DOHH2 (cell line): ENCODE measurements around the gene COL26A1.

ENCODE experiments used
- H3F3A ChIP-seq: fragments of 200-600 bp; sonication (generic), shearing (Covaris generic); 2 replicates; pipeline ENCODE4 v1.6.0; 2016; ENCODE audit warnings: antibody characterized with exemption, mild to moderate bottlenecking; ENCODE audit not compliant: control insufficient read depth, insufficient read depth
- H3K27ac ChIP-seq: fragments of 200-600 bp; sonication (generic); 2 replicates; pipeline ENCODE4 v1.5.1; 2014; ENCODE audit warnings: low read depth, mild to moderate bottlenecking, low read length, moderate library complexity
- H3K27me3 ChIP-seq: fragments of 200-600 bp; sonication (generic); 2 replicates; pipeline ENCODE4 v1.6.1; 2014; ENCODE audit warnings: mild to moderate bottlenecking, low read length, mixed read lengths; ENCODE audit not compliant: control insufficient read depth
- H3K36me3 ChIP-seq: fragments of 200-600 bp; sonication (generic); 2 replicates; pipeline ENCODE4 v1.6.1; 2014; ENCODE audit warnings: mild to moderate bottlenecking, low read length, moderate library complexity, mixed read lengths; ENCODE audit not compliant: control insufficient read depth
- H3K4me1 ChIP-seq: fragments of 200-600 bp; sonication (generic); 2 replicates; pipeline ENCODE4 v1.6.1; 2014; ENCODE audit warnings: mild to moderate bottlenecking, low read length, mixed read lengths; ENCODE audit not compliant: control insufficient read depth
- H3K4me2 ChIP-seq: fragments of 200-600 bp; sonication (generic); 2 replicates; pipeline ENCODE4 v1.6.0; 2014; ENCODE audit warnings: mild to moderate bottlenecking, low read length, moderate library complexity
- H3K4me3 ChIP-seq: fragments of 200-600 bp; sonication (generic); 2 replicates; pipeline ENCODE4 v1.5.1; 2014; ENCODE audit warnings: mild to moderate bottlenecking, low read length, mixed read lengths
- H3K79me2 ChIP-seq: fragments of 200-600 bp; sonication (generic); 2 replicates; pipeline ENCODE4 v1.6.1; 2014; ENCODE audit warnings: mild to moderate bottlenecking, low read length, mixed read lengths; ENCODE audit not compliant: control insufficient read depth
- H3K9me2 ChIP-seq: fragments of 200-600 bp; sonication (generic); replicated peaks from 2 replicates; pipeline ENCODE4 v1.6.1; 2014; ENCODE audit warnings: mild to moderate bottlenecking, low read length, mixed read lengths; ENCODE audit not compliant: control insufficient read depth
- H3K9me3 ChIP-seq: fragments of 200-600 bp; sonication (generic); 2 replicates; pipeline ENCODE4 v1.6.1; 2014; ENCODE audit warnings: antibody characterized with exemption, low read length, mixed read lengths; ENCODE audit not compliant: control insufficient read depth, insufficient read depth
- H4K20me1 ChIP-seq: fragments of 200-600 bp; sonication (generic); 2 replicates; pipeline ENCODE4 v1.6.0; 2014; ENCODE audit warnings: low read depth, mild to moderate bottlenecking, antibody characterized with exemption, low read length, moderate library complexity; ENCODE audit not compliant: control insufficient read depth, insufficient read depth
- CTCF ChIP-seq: fragments of 200-600 bp; sonication (generic); IDR thresholded peaks from one replicate; pipeline ENCODE4 v1.5.1; 2014; ENCODE audit warnings: antibody characterized with exemption, mild to moderate bottlenecking, low read depth, low read length; ENCODE audit not compliant: poor library complexity, severe bottlenecking
- EZH2phosphoT487 ChIP-seq: fragments of 200-600 bp; sonication (generic); IDR thresholded peaks from 2 replicates; pipeline ENCODE4 v1.6.1; 2017; ENCODE audit warnings: borderline replicate concordance, mild to moderate bottlenecking, antibody characterized with exemption, low read length, moderate library complexity, mixed read lengths

The COL26A1 gene

DNA sequence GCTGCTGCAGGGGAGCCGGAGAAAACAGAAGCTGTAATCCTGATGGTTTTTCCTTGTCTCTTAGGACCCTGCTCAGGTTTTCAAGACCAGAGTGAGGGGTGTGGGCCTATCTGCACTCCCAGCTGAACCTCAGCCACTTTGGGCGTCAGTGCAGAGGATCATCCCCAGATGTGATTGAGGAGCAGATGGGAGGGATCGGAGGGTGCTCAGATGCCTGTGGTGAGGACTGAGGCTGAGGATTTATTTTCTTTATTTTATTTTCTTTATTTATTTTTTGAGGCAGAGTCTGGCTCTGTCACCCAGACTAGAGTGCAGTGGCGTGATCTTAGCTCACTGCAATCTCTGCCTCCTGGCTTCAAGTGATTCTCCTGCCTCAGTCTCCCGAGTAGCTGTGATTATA lies 13.9 kb downstream of the COL26A1 start:
- H3K27me3 ChIP-seq: peaks cover 20% of the 10 kb centered on the region
- H3K27ac ChIP-seq: no peak overlapping the region

DNA sequence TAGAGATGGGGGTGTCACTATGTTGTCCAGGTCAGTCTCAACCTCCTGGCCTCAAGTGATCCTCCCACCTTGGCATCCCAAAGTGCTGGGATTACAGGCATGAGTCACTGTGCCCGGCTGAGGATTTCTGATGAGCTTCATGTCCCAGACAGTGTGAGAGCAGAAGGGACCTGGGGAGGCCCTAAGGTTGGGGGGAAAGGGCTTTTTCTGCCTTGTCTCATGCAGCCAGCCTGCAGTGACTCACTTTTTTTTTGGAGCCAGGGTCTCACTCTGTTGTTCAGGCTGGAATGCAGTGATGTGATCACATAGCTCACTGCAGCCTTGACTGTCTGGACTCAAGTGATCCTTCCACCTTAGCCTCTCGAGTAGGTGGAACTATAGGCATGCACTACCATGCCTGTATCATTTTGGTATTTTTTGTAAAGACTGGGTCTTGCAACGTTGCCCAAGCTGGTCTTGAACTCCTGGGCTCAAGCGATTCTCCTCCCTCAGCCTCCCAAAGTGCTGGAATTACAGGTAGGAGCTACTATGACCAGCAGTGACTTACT lies 14.6 kb downstream of the COL26A1 start:
- H3K36me3 ChIP-seq: no peaks in the 10 kb centered on the region
- TF ChIP-seq EZH2phosphoT487 (no peak), CTCF (no peak)
- H3K9me3 ChIP-seq: no peaks in the 10 kb centered on the region
- H3K9me2 ChIP-seq: no peaks in the 10 kb centered on the region
- no peak overlapping the region for H3K4me2 ChIP-seq
- H3K27ac ChIP-seq: no peak overlapping the region
- no peak overlapping the region for H3K4me3 ChIP-seq
- H3K4me1 ChIP-seq: no peaks in the 10 kb centered on the region
- H3F3A ChIP-seq: no peaks in the 10 kb centered on the region
- H3K79me2 ChIP-seq: no peaks in the 10 kb centered on the region
- no peaks in the 10 kb centered on the region for H4K20me1 ChIP-seq
- H3K27me3 ChIP-seq: peaks cover 17% of the 10 kb centered on the region

More for the DNA sequence above, 13.9 kb downstream of the COL26A1 start:
- Histone ChIP-seq H3K4me3 (no peak overlapping the region), H3K4me1 (no peaks in the 10 kb centered on the region), H3K36me3 (no peaks in the 10 kb centered on the region), H4K20me1 (no peaks in the 10 kb centered on the region), H3K9me2 (no peaks in the 10 kb centered on the region), H3K4me2 (no peak overlapping the region), H3K9me3 (no peaks in the 10 kb centered on the region), H3K79me2 (no peaks in the 10 kb centered on the region), H3F3A (no peaks in the 10 kb centered on the region)
- TF ChIP-seq CTCF (no peak), EZH2phosphoT487 (no peak)

DNA sequence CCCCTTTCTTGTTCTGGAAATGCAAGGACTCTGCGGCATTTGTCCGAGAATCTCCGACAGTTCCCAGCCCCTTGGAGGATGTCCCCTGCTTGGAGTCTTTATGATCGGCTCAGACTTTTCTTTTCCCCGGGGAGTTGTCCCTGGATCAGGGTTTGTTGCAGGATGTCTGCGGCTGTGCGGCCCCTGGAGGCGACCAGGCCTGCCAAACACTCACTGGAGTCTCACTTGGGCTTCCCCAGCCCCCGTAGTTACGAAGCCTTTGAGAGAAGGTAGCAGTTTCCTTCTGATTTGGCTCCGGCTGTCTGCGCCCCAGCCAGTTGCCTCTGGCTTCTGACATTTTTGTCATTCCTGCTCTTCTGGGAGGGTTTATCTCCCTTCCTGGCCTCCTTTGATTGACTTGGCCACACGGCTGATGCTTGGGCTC lies 16.1 kb downstream of the COL26A1 start:
- Histone ChIP-seq H3F3A (no peaks in the 10 kb centered on the region), H3K27me3 (peaks cover 12% of the 10 kb centered on the region), H3K4me2 (no peak overlapping the region), H3K9me3 (no peaks in the 10 kb centered on the region), H4K20me1 (no peaks in the 10 kb centered on the region), H3K9me2 (no peaks in the 10 kb centered on the region), H3K4me1 (no peaks in the 10 kb centered on the region), H3K4me3 (no peak overlapping the region), H3K27ac (no peak overlapping the region), H3K36me3 (no peaks in the 10 kb centered on the region), H3K79me2 (no peaks in the 10 kb centered on the region)
- no peak for TF ChIP-seq CTCF
- TF ChIP-seq EZH2phosphoT487: no peak
